ENCODE results near the gene FOXK2. TPM values are rescaled to one million over a fixed set of nuclear protein-coding genes. Genes with fewer than 3 reads are reported as not detected.

Gene FOXK2
- total RNA-seq, 1 experiment from 2014 or later: 96.2 TPM

GRCh38 chr17:82492643-82493225, 26.8 kb upstream of the FOXK2 start:
- Mint-ChIP-seq H3K9me3 (ENCODE audit: low read depth, unreplicated experiment) (no peaks in the 10 kb centered on the region), H3K36me3 (ENCODE audit: insufficient read depth, unreplicated experiment) (peaks cover 34% of the 10 kb centered on the region), H3K27ac (ENCODE audit: unreplicated experiment) (no peak overlapping the region), H3K4me3 (ENCODE audit: low read depth, unreplicated experiment) (no peak overlapping the region), H3K27me3 (ENCODE audit: unreplicated experiment) (no peaks in the 10 kb centered on the region), H3K4me1 (ENCODE audit: low read depth, unreplicated experiment) (peaks cover 9% of the 10 kb centered on the region)
- CTCF ChIA-PET: interaction anchor here (0.7 kb wide), 1 partner anchor 1504 kb away, joined by 4 read pairs; no protein-coding TSS in a partner anchor
- BruUV-seq (replicated peaks): no TSS peak
- intact Hi-C loops (cut with micrococcal nuclease; ENCODE audit: unreplicated experiment): loop anchor here (5.0 kb wide), 1 partner anchor 60 kb away; no protein-coding TSS in a partner anchor
- TF ChIP-seq CTCF (IDR thresholded peaks at IDR 0.05; ENCODE audit: unreplicated experiment): no peak
- DNase-seq: no peak

- no peak for DNase-seq
- H3K4me3 Mint-ChIP-seq (ENCODE audit: low read depth, unreplicated experiment): no peak overlapping the region
- intact Hi-C loops (cut with micrococcal nuclease; ENCODE audit: unreplicated experiment): loop anchor here (5.0 kb wide), 1 partner anchor 59 kb away; no protein-coding TSS in a partner anchor
- CTCF ChIA-PET: no interaction called here
- H3K36me3 Mint-ChIP-seq (ENCODE audit: insufficient read depth, unreplicated experiment): peaks cover 40% of the 10 kb centered on the region
- no TSS peak for BruUV-seq (replicated peaks)
- H3K4me1 Mint-ChIP-seq (ENCODE audit: low read depth, unreplicated experiment): peaks cover 9% of the 10 kb centered on the region
- no peaks in the 10 kb centered on the region for H3K9me3 Mint-ChIP-seq (ENCODE audit: low read depth, unreplicated experiment)
- no peak for TF ChIP-seq CTCF (IDR thresholded peaks at IDR 0.05; ENCODE audit: unreplicated experiment)
- H3K27ac Mint-ChIP-seq (ENCODE audit: unreplicated experiment): peak overlapping the region; percentile 99
- H3K27me3 Mint-ChIP-seq (ENCODE audit: unreplicated experiment): no peaks in the 10 kb centered on the region
These were observed 26.2 kb upstream of the FOXK2 start for GRCh38 chr17:82493226-82493781.

- H3K36me3 Mint-ChIP-seq (ENCODE audit: insufficient read depth, unreplicated experiment): peaks cover 35% of the 10 kb centered on the region
- DNase-seq: peak; percentile 86
- H3K4me1 Mint-ChIP-seq (ENCODE audit: low read depth, unreplicated experiment): peaks cover 9% of the 10 kb centered on the region
- BruUV-seq (replicated peaks): TSS peak; percentile 100
- TF ChIP-seq CTCF (IDR thresholded peaks at IDR 0.05; ENCODE audit: unreplicated experiment): peak; percentile 94
- CTCF ChIA-PET: interaction anchor here (0.5 to 0.8 kb wide), 3 partner anchors 36 to 283 kb away, joined by 3 to 4 read pairs (median 4); no protein-coding TSS in a partner anchor
- H3K4me3 Mint-ChIP-seq (ENCODE audit: low read depth, unreplicated experiment): peak overlapping the region; percentile 55
- intact Hi-C loops (cut with micrococcal nuclease; ENCODE audit: unreplicated experiment): loop anchor here (5.0 kb wide), 1 partner anchor 58 kb away; no protein-coding TSS in a partner anchor
- no peaks in the 10 kb centered on the region for H3K9me3 Mint-ChIP-seq (ENCODE audit: low read depth, unreplicated experiment)
- H3K27ac Mint-ChIP-seq (ENCODE audit: unreplicated experiment): peak overlapping the region; percentile 99
- H3K27me3 Mint-ChIP-seq (ENCODE audit: unreplicated experiment): no peaks in the 10 kb centered on the region
These were observed 25.1 kb upstream of the FOXK2 start for GRCh38 chr17:82494236-82495055.

GRCh38 chr17:82495844-82496528, 23.5 kb upstream of the FOXK2 start:
- H3K9me3 Mint-ChIP-seq (ENCODE audit: low read depth, unreplicated experiment): no peaks in the 10 kb centered on the region
- H3K27me3 Mint-ChIP-seq (ENCODE audit: unreplicated experiment): no peaks in the 10 kb centered on the region
- no peak for DNase-seq
- BruUV-seq (replicated peaks): no TSS peak
- intact Hi-C loops (cut with micrococcal nuclease; ENCODE audit: unreplicated experiment): no loop called here
- CTCF ChIA-PET: interaction anchor here (1.0 kb wide), 1 partner anchor 53 kb away, joined by 3 read pairs; no protein-coding TSS in a partner anchor
- no peak for TF ChIP-seq CTCF (IDR thresholded peaks at IDR 0.05; ENCODE audit: unreplicated experiment)
- peaks cover 9% of the 10 kb centered on the region for H3K4me1 Mint-ChIP-seq (ENCODE audit: low read depth, unreplicated experiment)
- H3K4me3 Mint-ChIP-seq (ENCODE audit: low read depth, unreplicated experiment): peak overlapping the region; percentile 77
- H3K36me3 Mint-ChIP-seq (ENCODE audit: insufficient read depth, unreplicated experiment): peaks cover 35% of the 10 kb centered on the region
- no peak overlapping the region for H3K27ac Mint-ChIP-seq (ENCODE audit: unreplicated experiment)
